Neuronal stem cell (in vitro differentiated cells): ENCODE data around the gene CACNG4. TPM values are rescaled to one million over a fixed set of nuclear protein-coding genes. Genes with fewer than 3 reads are reported as not detected.
A peak's percentile ranks its signal among the peaks of the same experiment; 100 is the strongest.

Source experiments
- DNase-seq: peaks from one replicate; pipeline ENCODE4 v3.0.0-alpha.2; 2013; ENCODE audit warnings: low spot score
- H2AFZ ChIP-seq: one replicate; pipeline ENCODE4 v1.6.1; 2013; ENCODE audit warnings: mild to moderate bottlenecking, low read length, inconsistent platforms
- H2AK5ac ChIP-seq: 2 replicates; pipeline ENCODE4 v1.6.1; 2013; ENCODE audit warnings: low read depth, mild to moderate bottlenecking, inconsistent platforms, low read length, moderate library complexity, mixed read lengths
- H2BK120ac ChIP-seq: 2 replicates; pipeline ENCODE4 v1.6.1; 2013; ENCODE audit warnings: low read depth, mild to moderate bottlenecking, inconsistent platforms, low read length, moderate library complexity, mixed read lengths
- H2BK12ac ChIP-seq: one replicate; pipeline ENCODE4 v1.6.1; 2013; ENCODE audit warnings: low read length, inconsistent platforms
- H2BK15ac ChIP-seq: 2 replicates; pipeline ENCODE4 v1.6.1; 2013; ENCODE audit warnings: mild to moderate bottlenecking, low read length, inconsistent platforms, mixed read lengths
- H2BK5ac ChIP-seq: one replicate; pipeline ENCODE4 v1.6.1; 2013; ENCODE audit warnings: inconsistent platforms, mild to moderate bottlenecking, low read length, moderate library complexity
- H3K14ac ChIP-seq: one replicate; pipeline ENCODE4 v1.6.1; 2013; ENCODE audit warnings: low read length, inconsistent platforms
- H3K18ac ChIP-seq: 2 replicates; pipeline ENCODE4 v1.6.1; 2013; ENCODE audit warnings: low read length, inconsistent platforms
- H3K23ac ChIP-seq: 2 replicates; pipeline ENCODE4 v1.6.1; 2013; ENCODE audit warnings: low read depth, mild to moderate bottlenecking, mixed read lengths, low read length, inconsistent platforms; ENCODE audit not compliant: poor library complexity
- H3K27ac ChIP-seq: replicated peaks from 3 replicates; pipeline ENCODE4 v1.5.1; 2013; ENCODE audit warnings: low read length, inconsistent platforms
- H3K27me3 ChIP-seq, 3 experiments: 2 replicates each; pipeline ENCODE4 v1.6.1; 2013; ENCODE audit warnings: low read length in 3 of 3, mild to moderate bottlenecking in 2 of 3, inconsistent platforms in 1 of 3, low read depth in 1 of 3, mixed read lengths in 1 of 3, moderate library complexity in 1 of 3; ENCODE audit not compliant: control insufficient read depth in 3 of 3, insufficient read depth in 3 of 3
- H3K36me3 ChIP-seq, 2 donors: replicated peaks in 1 of 2; 2 replicates each; pipeline ENCODE4 v1.6.1; 2013; ENCODE audit warnings: low read length in 2 of 2; ENCODE audit not compliant: control insufficient read depth in 2 of 2, insufficient read depth in 2 of 2
- H3K4ac ChIP-seq: 2 replicates; pipeline ENCODE4 v1.6.1; 2013; ENCODE audit warnings: inconsistent platforms, mild to moderate bottlenecking, low read length, moderate library complexity
- H3K4me1 ChIP-seq, 2 donors: 1 replicate in 1 of 2; 2 replicates in 1 of 2; pipeline ENCODE4 v1.6.1; 2013; ENCODE audit warnings: low read length in 2 of 2, low read depth in 1 of 2; ENCODE audit not compliant: control insufficient read depth in 2 of 2, insufficient read depth in 1 of 2
- H3K4me2 ChIP-seq: one replicate; pipeline ENCODE4 v1.6.1; 2013; ENCODE audit warnings: mild to moderate bottlenecking, low read length, inconsistent platforms; ENCODE audit not compliant: insufficient read depth, poor library complexity, severe bottlenecking
- H3K4me3 ChIP-seq, 2 donors: 2 replicates each; pipeline ENCODE4 v1.5.1; 2013; ENCODE audit warnings: low read length in 2 of 2, mild to moderate bottlenecking in 2 of 2, inconsistent platforms in 1 of 2, moderate library complexity in 1 of 2
- H3K79me1 ChIP-seq: one replicate; pipeline ENCODE4 v1.6.1; 2013; ENCODE audit warnings: low read depth, mild to moderate bottlenecking, inconsistent platforms, low read length, moderate library complexity
- H3K9ac ChIP-seq: one replicate; pipeline ENCODE4 v1.6.1; 2013; ENCODE audit warnings: mild to moderate bottlenecking, low read depth, low read length, inconsistent platforms; ENCODE audit not compliant: poor library complexity
- H3K9me3 ChIP-seq, 2 donors: replicated peaks in 1 of 2; 2 replicates each; pipeline versions ENCODE3 to v1.6.1; 2013; ENCODE audit warnings: low read length in 2 of 2, mild to moderate bottlenecking in 2 of 2, inconsistent platforms in 1 of 2, low read depth in 1 of 2, mixed read lengths in 1 of 2, moderate library complexity in 1 of 2; ENCODE audit not compliant: control insufficient read depth in 2 of 2, insufficient read depth in 1 of 2
- H4K8ac ChIP-seq: one replicate; pipeline ENCODE4 v1.6.1; 2013; ENCODE audit warnings: low read depth, mild to moderate bottlenecking, inconsistent platforms, low read length, moderate library complexity
- H4K91ac ChIP-seq: one replicate; pipeline ENCODE4 v1.6.1; 2013; ENCODE audit warnings: low read length, low read depth, mild to moderate bottlenecking, inconsistent platforms; ENCODE audit not compliant: poor library complexity
- WGBS, 2 donors: extraction: QIAGEN DNeasy Blood & Tissue Kit; methylation state at CpG; one replicate each; pipeline ENCODE4 v1.1.7; 2013; ENCODE audit warnings: missing lambda C conversion rate in 2 of 2, mixed read lengths in 1 of 2; ENCODE audit not compliant: insufficient read length in 2 of 2, insufficient replicate concordance in 1 of 2; ENCODE audit errors: extremely low coverage in 2 of 2; 5-methylcytosine and 5-hydroxymethylcytosine counted together
- polyA plus RNA-seq, 2 experiments: library from polyadenylated mRNA; stranded (reverse); fragments of 200-250 nt; gene quantifications; one replicate each; pipeline ENCODE4 v1.2.3, GENCODE V29; 2013

The CACNG4 gene
- polyA plus RNA-seq (2013, experiment 1 of 2) = 8.3 TPM
- polyA plus RNA-seq (2013, experiment 2 of 2) = 8.6 TPM

GRCh38 chr17:66963909-66964771 is at the start of gene CACNG4:
CACNG4 (plus strand) TSS chr17:66964707; CDS start chr17:66964912, 205 bp downstream.
- Histone ChIP-seq H4K91ac (no peak within 1 kb of the TSS), H2BK120ac (no peak within 1 kb of the TSS), H3K4ac (no peak within 1 kb of the TSS), H2BK12ac (peak within 1 kb of the TSS; percentile 65), H3K79me1 (no peaks in the 10 kb centered on the region), H4K8ac (no peak within 1 kb of the TSS), H3K4me3 (peak within 1 kb of the TSS; percentile 93 to 99), H3K9me3 (no peaks in the 10 kb centered on the region), H3K14ac (no peak within 1 kb of the TSS), H3K23ac (peak within 1 kb of the TSS; percentile 90), H3K27ac (peak within 1 kb of the TSS; percentile 23), H3K9ac (peak within 1 kb of the TSS; percentile 92), H2BK15ac (peak within 1 kb of the TSS; percentile 56), H2AFZ (peak within 1 kb of the TSS; percentile 99), H2AK5ac (no peak within 1 kb of the TSS), H3K4me1 (peaks cover 14 to 22% of the 10 kb centered on the region in 2 donors), H2BK5ac (no peak within 1 kb of the TSS), H3K27me3 (peaks cover 3 to 55% (median 8%) of the 10 kb centered on the region in 3 experiments), H3K18ac (peak within 1 kb of the TSS; percentile 95), H3K36me3 (peaks cover 0 to 16% of the 10 kb centered on the region in 2 donors), H3K4me2 (peak within 1 kb of the TSS; percentile 99)
- WGBS, 2 donors = no CpG with 5 or more reads among the region's 71 CpGs
- DNase-seq = no peak

- no peak overlapping the region for H2BK120ac ChIP-seq
- H2BK15ac ChIP-seq = no peak overlapping the region
- WGBS, 2 donors = no CpG with 5 or more reads among the region's 7 CpGs
- H3K9ac ChIP-seq = no peak overlapping the region
- H2AFZ ChIP-seq = no peak overlapping the region
- H3K23ac ChIP-seq = no peak overlapping the region
- no peak overlapping the region for H3K18ac ChIP-seq
- no peaks in the 10 kb centered on the region for H3K79me1 ChIP-seq
- H2BK5ac ChIP-seq = no peak overlapping the region
- no peak overlapping the region for H3K14ac ChIP-seq
- H2BK12ac ChIP-seq = no peak overlapping the region
- no peak overlapping the region for H4K91ac ChIP-seq
- no peaks in the 10 kb centered on the region for H3K4me1 ChIP-seq
- H2AK5ac ChIP-seq = no peak overlapping the region
- H3K27ac ChIP-seq = no peak overlapping the region
- DNase-seq = no peak
- H3K36me3 ChIP-seq = no peaks in the 10 kb centered on the region
- no peak overlapping the region for H3K4ac ChIP-seq
- peaks cover 0 to 1% of the 10 kb centered on the region in 2 donors for H3K9me3 ChIP-seq
- peaks cover 0 to 7% (median 0%) of the 10 kb centered on the region in 3 experiments for H3K27me3 ChIP-seq
- no peak overlapping the region for H4K8ac ChIP-seq
- no peak overlapping the region for H3K4me2 ChIP-seq
- no peak overlapping the region for H3K4me3 ChIP-seq
Observed at GRCh38 chr17:66915204-66915611, 49.3 kb upstream of the CACNG4 start.

- peak overlapping the region in 1 of 2 donors; percentile 72 for H3K4me3 ChIP-seq
- no peak overlapping the region for H2BK120ac ChIP-seq
- no peak overlapping the region for H4K91ac ChIP-seq
- DNase-seq = no peak
- no peak overlapping the region for H2BK5ac ChIP-seq
- peaks cover 0 to 3% of the 10 kb centered on the region in 2 donors for H3K9me3 ChIP-seq
- H3K4ac ChIP-seq = peak overlapping the region; percentile 60
- no peaks in the 10 kb centered on the region for H3K36me3 ChIP-seq
- H3K4me1 ChIP-seq = no peaks in the 10 kb centered on the region
- H4K8ac ChIP-seq = peak overlapping the region; percentile 92
- no peak overlapping the region for H2AFZ ChIP-seq
- H2BK12ac ChIP-seq = peak overlapping the region; percentile 97
- H2AK5ac ChIP-seq = peak overlapping the region; percentile 21
- peak overlapping the region; percentile 90 for H3K23ac ChIP-seq
- no CpG with 5 or more reads among the region's 11 CpGs for WGBS, 2 donors
- no peak overlapping the region for H3K27ac ChIP-seq
- no peak overlapping the region for H3K9ac ChIP-seq
- no peaks in the 10 kb centered on the region for H3K79me1 ChIP-seq
- no peak overlapping the region for H3K4me2 ChIP-seq
- peaks cover 0 to 7% (median 0%) of the 10 kb centered on the region in 3 experiments for H3K27me3 ChIP-seq
- H3K18ac ChIP-seq = peak overlapping the region; percentile 35
- peak overlapping the region; percentile 6 for H2BK15ac ChIP-seq
- peak overlapping the region; percentile 76 for H3K14ac ChIP-seq
Observed at GRCh38 chr17:66915792-66916191, 48.7 kb upstream of the CACNG4 start.

GRCh38 chr17:66916946-66917345 is 47.6 kb upstream of the CACNG4 start:
- no peaks in the 10 kb centered on the region for H3K36me3 ChIP-seq
- no CpG with 5 or more reads among the region's 1 CpG for WGBS, 2 donors
- H3K14ac ChIP-seq = no peak overlapping the region
- no peak overlapping the region for H2BK15ac ChIP-seq
- H2BK12ac ChIP-seq = no peak overlapping the region
- no peak for DNase-seq
- peaks cover 0 to 6% of the 10 kb centered on the region in 2 donors for H3K9me3 ChIP-seq
- H3K27ac ChIP-seq = no peak overlapping the region
- H3K4ac ChIP-seq = no peak overlapping the region
- H4K8ac ChIP-seq = no peak overlapping the region
- H2AK5ac ChIP-seq = no peak overlapping the region
- no peak overlapping the region for H2BK120ac ChIP-seq
- no peak overlapping the region for H3K4me2 ChIP-seq
- no peak overlapping the region for H2AFZ ChIP-seq
- no peak overlapping the region for H3K4me3 ChIP-seq
- peaks cover 0 to 7% (median 0%) of the 10 kb centered on the region in 3 experiments for H3K27me3 ChIP-seq
- no peak overlapping the region for H3K9ac ChIP-seq
- no peak overlapping the region for H3K23ac ChIP-seq
- H3K4me1 ChIP-seq = no peaks in the 10 kb centered on the region
- H3K18ac ChIP-seq = no peak overlapping the region
- H3K79me1 ChIP-seq = no peaks in the 10 kb centered on the region
- H2BK5ac ChIP-seq = no peak overlapping the region
- H4K91ac ChIP-seq = no peak overlapping the region
